ENCODE measurements around the gene ANK2. TPM values are rescaled to one million over a fixed set of nuclear protein-coding genes. Genes with fewer than 3 reads are reported as not detected.
"Not testable (repeated sequence)": the region's sequence is repeated elsewhere in the genome, so short reads cannot be mapped to it uniquely, and the experiment has no call there.

The ANK2 gene
- total RNA-seq, 1 experiment from 2014 or later, result 5.6 TPM

DNA sequence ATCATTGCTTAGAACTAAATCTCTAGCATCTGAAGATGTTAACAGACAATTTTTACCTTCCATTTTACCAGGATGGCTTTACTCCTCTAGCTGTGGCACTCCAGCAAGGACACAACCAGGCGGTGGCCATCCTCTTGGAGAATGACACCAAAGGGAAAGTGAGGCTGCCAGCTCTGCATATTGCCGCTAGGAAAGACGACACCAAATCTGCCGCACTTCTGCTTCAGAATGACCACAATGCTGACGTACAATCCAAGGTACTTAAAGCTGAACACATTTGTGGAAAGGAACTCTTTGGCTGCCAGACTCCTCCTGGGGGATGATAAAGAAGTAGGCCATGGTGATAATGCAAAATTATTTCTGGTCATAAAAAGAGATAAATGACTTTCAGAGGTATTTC, 187.5 kb downstream of the ANK2 start:
- ChIA-PET RAD21 (ENCODE audit: low non-redundant PET in 1 of 2, low total read pairs in 2 of 2, uncharacterized antibody in 2 of 2, unreplicated experiment in 2 of 2) (no interaction called here), CTCF (no interaction called here), POLR2A (no interaction called here)
- H3K36me3 ChIP-seq (ENCODE audit: control insufficient read depth in 1 of 2, insufficient read depth in 2 of 2, low read length in 2 of 2), result no peaks in the 10 kb centered on the region
- H3K9me3 ChIP-seq (ENCODE audit: control insufficient read depth in 1 of 2, insufficient read depth in 1 of 2, low read depth in 1 of 2, low read length in 2 of 2), result no peaks in the 10 kb centered on the region
- intact Hi-C loops (cut with micrococcal nuclease), result no loop called here
- H4K20me1 ChIP-seq (ENCODE audit: insufficient read depth), result no peaks in the 10 kb centered on the region
- ATAC-seq, result no peak
- H3K27me3 ChIP-seq (ENCODE audit: insufficient read depth, low read length), result no peaks in the 10 kb centered on the region
- no peak overlapping the region for H3K4me2 ChIP-seq (ENCODE audit: low read length)
- H3K27ac ChIP-seq (ENCODE audit: low read depth, low read length), result no peak overlapping the region
- no peaks in the 10 kb centered on the region for H3K4me1 ChIP-seq (ENCODE audit: control insufficient read depth in 1 of 2, insufficient read depth in 2 of 2, low read length in 2 of 2)
- no peaks in the 10 kb centered on the region for H3K9me2 ChIP-seq (ENCODE audit: insufficient read depth)
- no peaks in the 10 kb centered on the region for H3K79me2 ChIP-seq (ENCODE audit: insufficient read depth, low read length)
- DNase-seq (ENCODE audit: low read depth, low spot score), result no peak
- H3K4me3 ChIP-seq (replicated peaks in 1 of 2; ENCODE audit: low read depth in 1 of 2, low read length in 2 of 2), result no peak overlapping the region
- H3K9ac ChIP-seq (ENCODE audit: low read length), result no peak overlapping the region
- BruUV-seq (replicated peaks), result no TSS peak
- no peak for TF ChIP-seq EZH2phosphoT487 (IDR thresholded peaks at IDR 0.05; ENCODE audit: borderline replicate concordance)
- H2AFZ ChIP-seq (ENCODE audit: low read depth, low read length, poor library complexity, severe bottlenecking), result no peak overlapping the region

- intact Hi-C loops (cut with micrococcal nuclease), result no loop called here
These were observed 193.9 kb downstream of the ANK2 start for GRCh38 chr4:113243312-113243711.

DNA sequence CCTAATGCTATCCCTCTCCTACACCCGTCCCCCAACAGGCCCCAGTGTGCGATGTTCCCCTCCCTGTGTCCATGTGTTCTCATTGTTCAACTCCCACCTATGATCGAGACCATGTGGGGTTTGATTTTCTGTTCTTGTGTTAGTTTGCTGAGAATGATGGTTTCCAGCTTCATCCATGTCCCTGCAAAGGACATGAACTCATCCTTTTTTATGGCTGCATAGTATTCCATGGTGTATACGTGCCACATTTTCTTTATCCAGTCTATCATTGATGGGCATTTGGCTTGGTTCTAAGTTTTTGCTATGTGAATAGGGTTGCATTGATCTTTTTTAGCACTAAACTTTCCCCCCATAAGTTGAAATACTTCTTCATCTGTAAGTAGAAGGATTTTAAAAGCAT, 195.3 kb downstream of the ANK2 start:
- CTCF ChIA-PET; DNase-seq (ENCODE audit: low read depth, low spot score); H3K4me2 ChIP-seq (ENCODE audit: low read length); BruUV-seq (replicated peaks); H4K20me1 ChIP-seq (ENCODE audit: insufficient read depth); H3K9ac ChIP-seq (ENCODE audit: low read length); POLR2A ChIA-PET; RAD21 ChIA-PET (ENCODE audit: low non-redundant PET in 1 of 2, low total read pairs in 2 of 2, uncharacterized antibody in 2 of 2, unreplicated experiment in 2 of 2); H3K27ac ChIP-seq (ENCODE audit: low read depth, low read length); H3K4me3 ChIP-seq (replicated peaks in 1 of 2; ENCODE audit: low read depth in 1 of 2, low read length in 2 of 2); H3K9me3 ChIP-seq (ENCODE audit: control insufficient read depth in 1 of 2, insufficient read depth in 1 of 2, low read depth in 1 of 2, low read length in 2 of 2); H2AFZ ChIP-seq (ENCODE audit: low read depth, low read length, poor library complexity, severe bottlenecking); H3K36me3 ChIP-seq (ENCODE audit: control insufficient read depth in 1 of 2, insufficient read depth in 2 of 2, low read length in 2 of 2); H3K79me2 ChIP-seq (ENCODE audit: insufficient read depth, low read length); H3K27me3 ChIP-seq (ENCODE audit: insufficient read depth, low read length); H3K9me2 ChIP-seq (ENCODE audit: insufficient read depth); ATAC-seq; H3K4me1 ChIP-seq (ENCODE audit: control insufficient read depth in 1 of 2, insufficient read depth in 2 of 2, low read length in 2 of 2): not testable (repeated sequence)
- intact Hi-C loops (cut with micrococcal nuclease), result loop anchor here (5.0 kb wide), 1 partner anchor 137 kb away; no protein-coding TSS in a partner anchor

More at GRCh38 chr4:113243312-113243711, 193.9 kb downstream of the ANK2 start:
- H4K20me1 ChIP-seq (ENCODE audit: insufficient read depth), result no peaks in the 10 kb centered on the region
- POLR2A ChIA-PET, result no interaction called here
- ATAC-seq (no peak), DNase-seq (ENCODE audit: low read depth, low spot score) (no peak)
- no TSS peak for BruUV-seq (replicated peaks)
- no peak overlapping the region for H3K4me3 ChIP-seq (replicated peaks in 1 of 2; ENCODE audit: low read depth in 1 of 2, low read length in 2 of 2)
- H3K4me1 ChIP-seq (ENCODE audit: control insufficient read depth in 1 of 2, insufficient read depth in 2 of 2, low read length in 2 of 2), result no peaks in the 10 kb centered on the region
- no peak overlapping the region for H2AFZ ChIP-seq (ENCODE audit: low read depth, low read length, poor library complexity, severe bottlenecking)
- no peak overlapping the region for H3K9ac ChIP-seq (ENCODE audit: low read length)
- no peaks in the 10 kb centered on the region for H3K36me3 ChIP-seq (ENCODE audit: control insufficient read depth in 1 of 2, insufficient read depth in 2 of 2, low read length in 2 of 2)
- H3K4me2 ChIP-seq (ENCODE audit: low read length), result no peak overlapping the region
- H3K79me2 ChIP-seq (ENCODE audit: insufficient read depth, low read length), result no peaks in the 10 kb centered on the region
- RAD21 ChIA-PET (ENCODE audit: low non-redundant PET in 1 of 2, low total read pairs in 2 of 2, uncharacterized antibody in 2 of 2, unreplicated experiment in 2 of 2), result no interaction called here
- no peaks in the 10 kb centered on the region for H3K9me2 ChIP-seq (ENCODE audit: insufficient read depth)
- H3K27ac ChIP-seq (ENCODE audit: low read depth, low read length), result no peak overlapping the region
- no peaks in the 10 kb centered on the region for H3K27me3 ChIP-seq (ENCODE audit: insufficient read depth, low read length)
- H3K9me3 ChIP-seq (ENCODE audit: control insufficient read depth in 1 of 2, insufficient read depth in 1 of 2, low read depth in 1 of 2, low read length in 2 of 2), result no peaks in the 10 kb centered on the region
- TF ChIP-seq SRF (IDR thresholded peaks at IDR 0.05; ENCODE audit: low read depth), result no peak
- TF ChIP-seq, protein P1, sequence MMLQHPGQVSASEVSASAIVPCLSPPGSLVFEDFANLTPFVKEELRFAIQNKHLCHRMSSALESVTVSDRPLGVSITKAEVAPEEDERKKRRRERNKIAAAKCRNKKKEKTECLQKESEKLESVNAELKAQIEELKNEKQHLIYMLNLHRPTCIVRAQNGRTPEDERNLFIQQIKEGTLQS (IDR thresholded peaks at IDR 0.05), result no peak
- no peak for TF ChIP-seq ZNF274 (IDR thresholded peaks at IDR 0.05; ENCODE audit: low read depth, low read length)
- no peak for TF ChIP-seq JUND (IDR thresholded peaks at IDR 0.05)
- no peak for TF ChIP-seq CBX3 (IDR thresholded peaks at IDR 0.05; ENCODE audit: low read depth)
- TF ChIP-seq TCF7L2 (IDR thresholded peaks at IDR 0.05; ENCODE audit: borderline replicate concordance, extremely low read depth, insufficient read depth, insufficient read length), result no peak
- TF ChIP-seq MAX (IDR thresholded peaks at IDR 0.05), result no peak
- no peak for TF ChIP-seq POLR2A (IDR thresholded peaks at IDR 0.05; ENCODE audit: borderline replicate concordance, extremely low read depth, insufficient read depth, insufficient read length)
- CTCF ChIA-PET, result no interaction called here
